Stimulated activated CD8-positive, alpha-beta memory T cell treated with anti-CD3 and anti-CD28 coated beads, Interleukin-12 subunit alpha, Interleukin-12 subunit beta, amount 100 ng/mL, for 4 hours (primary cell): ENCODE measurements around the gene TENT4B.
A peak's percentile ranks its signal among the peaks of the same experiment; 100 is the strongest.
"Not testable (repeated sequence)": the region's sequence is repeated elsewhere in the genome, so short reads cannot be mapped to it uniquely, and the experiment has no call there.

Source experiments
- DNase-seq: peaks from one replicate; pipeline ENCODE4 v3.0.0-alpha.2; 2020; ENCODE audit warnings: low read depth

Gene TENT4B

DNA sequence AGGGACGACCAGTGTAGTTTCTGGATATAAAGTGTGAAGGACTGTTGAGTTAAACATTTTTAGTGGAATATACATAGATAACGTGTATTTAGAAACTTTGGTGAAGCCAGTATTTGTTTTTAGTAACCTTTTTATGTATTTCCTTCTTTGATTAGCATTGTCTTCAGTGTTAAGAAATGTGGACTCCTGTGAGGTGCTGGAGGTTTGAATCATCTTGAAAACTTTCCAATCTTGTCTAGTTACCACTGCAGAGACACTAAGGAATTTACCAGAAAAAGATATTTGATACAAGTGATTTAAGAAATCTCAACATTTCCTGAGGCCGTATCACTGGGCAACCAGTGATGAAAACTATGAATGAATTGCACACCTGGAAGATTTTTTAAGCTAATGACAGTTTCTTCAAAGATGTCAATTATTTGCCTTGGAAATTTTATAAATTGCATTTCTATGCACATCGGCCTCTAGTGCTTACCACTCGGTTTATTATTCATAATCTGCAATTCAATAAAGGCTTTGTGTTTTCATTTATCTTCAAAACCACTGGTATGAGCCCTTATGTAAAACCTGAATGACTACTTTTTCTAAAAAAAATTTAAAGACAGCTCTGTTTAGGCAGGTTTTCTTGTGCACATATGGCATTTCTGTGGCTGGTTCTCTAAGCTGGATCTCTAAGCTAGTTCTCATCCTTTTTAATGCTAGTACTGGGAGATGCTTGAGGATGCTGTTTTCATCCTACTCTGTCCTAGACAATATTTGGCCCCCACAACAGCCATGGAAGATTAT lies 81.9 kb downstream of the TENT4B start:
- no peak for DNase-seq

DNA sequence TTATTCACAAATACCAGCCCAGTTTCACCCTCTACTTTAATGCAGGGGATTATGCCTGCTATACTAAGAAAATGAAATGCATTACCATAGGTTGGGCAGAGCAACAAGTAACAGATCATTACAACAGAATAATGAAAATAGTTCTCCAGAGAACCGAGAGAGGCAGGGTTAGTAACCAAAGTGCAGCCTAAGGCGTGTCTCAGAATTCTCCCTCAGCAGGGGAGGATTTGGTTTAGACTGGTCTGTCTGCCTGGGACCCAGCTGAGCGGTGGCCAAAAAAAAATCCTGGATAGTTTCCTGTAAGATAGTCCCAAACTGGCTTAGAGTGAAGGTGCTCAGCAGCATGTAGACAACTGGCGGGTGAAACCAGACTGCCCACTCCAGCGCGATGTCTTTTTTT lies 82.5 kb downstream of the TENT4B start:
- DNase-seq: no peak

DNA sequence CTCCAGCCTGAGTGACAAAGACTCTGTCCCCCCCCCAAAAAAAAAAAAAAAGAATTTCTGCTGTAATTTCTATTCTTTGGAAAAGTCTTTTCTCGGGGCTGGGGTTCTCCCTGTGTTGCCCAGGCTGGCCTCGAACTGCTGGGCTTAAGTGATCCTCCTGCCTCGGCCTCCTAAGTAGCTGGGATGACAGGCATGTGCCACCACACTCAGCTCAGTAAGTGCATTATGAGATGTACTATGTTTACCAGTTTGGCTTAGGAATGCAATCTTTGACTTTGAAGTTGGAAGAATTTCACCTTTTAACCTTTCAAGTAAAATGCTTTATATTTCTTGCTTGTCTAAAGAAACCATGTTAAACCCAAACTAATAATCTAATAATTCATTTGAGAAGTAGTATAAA lies 85.2 kb downstream of the TENT4B start:
- no peak for DNase-seq

DNA sequence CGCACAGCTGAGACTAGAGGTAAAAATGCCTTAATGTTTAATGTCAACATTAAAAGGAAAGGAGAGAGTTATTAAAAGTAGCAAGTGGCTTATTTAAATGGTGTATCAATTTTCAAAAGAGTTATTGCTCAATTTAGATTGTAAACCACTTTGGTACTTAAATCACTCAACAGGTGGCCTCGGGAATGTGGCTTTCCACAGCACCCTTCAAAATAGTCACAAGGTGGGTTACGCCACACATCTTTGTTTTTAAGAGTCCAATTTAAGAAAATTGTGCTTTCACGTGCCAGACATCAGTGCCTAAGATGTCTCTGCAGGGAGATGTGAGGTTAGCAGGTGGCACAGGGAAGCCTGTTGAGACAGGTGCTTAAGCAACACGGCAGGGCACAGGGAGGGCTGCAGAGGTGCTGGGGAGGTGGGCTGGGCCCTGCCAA lies 85.8 kb downstream of the TENT4B start:
- no peak for DNase-seq

DNA sequence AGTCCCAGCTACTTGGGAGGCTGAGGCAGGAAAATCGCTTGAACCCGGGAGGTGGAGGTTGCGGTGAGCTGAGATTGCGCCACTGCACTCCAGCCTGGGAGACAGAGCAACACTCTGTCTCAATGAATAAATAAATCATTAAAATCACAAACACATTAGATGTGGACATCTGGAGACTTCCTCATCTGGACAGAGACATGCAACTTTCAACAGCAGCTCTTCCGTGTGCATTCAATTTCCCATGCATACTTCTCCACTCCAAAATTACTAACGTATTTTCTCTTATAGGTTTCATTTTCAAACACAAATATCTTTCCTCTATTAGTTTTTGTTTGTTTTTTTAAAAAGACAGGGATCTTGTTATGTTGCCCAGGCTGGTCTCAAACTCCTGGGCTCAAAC lies 89.9 kb downstream of the TENT4B start:
- DNase-seq: not testable (repeated sequence)

DNA sequence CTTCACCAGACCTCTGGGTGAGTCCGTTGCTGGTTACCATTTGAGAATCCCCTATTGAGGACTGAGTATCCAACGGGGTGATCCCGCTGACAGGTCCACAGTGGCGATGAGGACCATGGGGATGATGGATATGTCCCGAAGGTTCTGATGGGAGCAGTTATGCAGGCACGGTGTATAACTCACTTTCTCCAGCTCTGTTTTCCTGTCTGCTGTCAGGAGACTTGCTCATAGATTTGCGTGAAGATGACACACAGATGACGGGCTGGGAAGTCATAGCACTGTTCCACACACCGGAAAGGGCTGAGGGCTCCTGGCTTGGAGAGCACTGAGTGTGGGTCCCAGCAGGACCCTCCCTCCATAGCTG lies 91.0 kb downstream of the TENT4B start:
- DNase-seq: no peak

DNA sequence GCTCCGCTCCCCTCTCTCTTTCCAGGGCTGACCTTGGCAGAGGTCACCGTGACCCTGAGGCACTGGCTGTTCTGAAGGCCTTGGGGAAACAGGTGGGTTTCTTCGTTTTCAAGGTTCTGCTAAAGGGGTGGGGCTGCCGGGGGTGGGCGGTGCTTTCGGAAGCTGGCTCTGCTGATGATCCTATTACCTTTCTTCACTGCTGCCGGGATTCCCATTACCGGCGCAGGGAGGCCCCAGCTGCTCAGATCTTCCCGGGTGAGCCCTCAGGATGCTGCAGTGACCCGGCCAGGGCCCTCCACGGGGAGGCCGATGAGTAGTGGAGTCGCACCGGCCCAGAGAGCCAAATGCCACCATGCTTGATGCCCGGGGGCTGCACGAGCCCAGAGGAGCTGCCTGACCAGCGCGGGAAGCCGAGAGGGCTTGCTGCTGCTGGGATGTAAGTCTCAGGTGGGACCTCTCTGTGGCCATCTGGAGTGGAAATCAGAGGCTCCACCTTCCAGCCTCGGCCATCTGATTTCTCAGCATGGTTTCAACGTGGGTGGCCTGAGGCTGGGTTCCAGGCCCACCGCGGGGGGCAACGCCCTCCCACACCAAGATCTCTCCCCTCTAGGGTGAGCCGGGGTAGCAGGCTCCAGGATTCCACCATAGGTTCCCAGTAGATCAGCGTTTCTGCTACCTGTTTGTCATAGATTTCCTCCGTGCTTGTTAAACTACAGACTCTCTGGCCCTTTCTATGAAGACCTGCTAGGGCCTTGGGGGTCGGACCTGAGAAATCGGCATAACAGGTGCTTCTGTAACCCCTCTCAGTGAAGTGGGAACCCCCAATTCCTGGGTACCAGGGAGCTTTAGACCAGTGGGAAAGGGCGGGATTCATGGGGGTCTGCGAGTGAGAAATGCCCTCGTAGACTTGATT lies 91.7 kb downstream of the TENT4B start:
- no peak for DNase-seq

DNA sequence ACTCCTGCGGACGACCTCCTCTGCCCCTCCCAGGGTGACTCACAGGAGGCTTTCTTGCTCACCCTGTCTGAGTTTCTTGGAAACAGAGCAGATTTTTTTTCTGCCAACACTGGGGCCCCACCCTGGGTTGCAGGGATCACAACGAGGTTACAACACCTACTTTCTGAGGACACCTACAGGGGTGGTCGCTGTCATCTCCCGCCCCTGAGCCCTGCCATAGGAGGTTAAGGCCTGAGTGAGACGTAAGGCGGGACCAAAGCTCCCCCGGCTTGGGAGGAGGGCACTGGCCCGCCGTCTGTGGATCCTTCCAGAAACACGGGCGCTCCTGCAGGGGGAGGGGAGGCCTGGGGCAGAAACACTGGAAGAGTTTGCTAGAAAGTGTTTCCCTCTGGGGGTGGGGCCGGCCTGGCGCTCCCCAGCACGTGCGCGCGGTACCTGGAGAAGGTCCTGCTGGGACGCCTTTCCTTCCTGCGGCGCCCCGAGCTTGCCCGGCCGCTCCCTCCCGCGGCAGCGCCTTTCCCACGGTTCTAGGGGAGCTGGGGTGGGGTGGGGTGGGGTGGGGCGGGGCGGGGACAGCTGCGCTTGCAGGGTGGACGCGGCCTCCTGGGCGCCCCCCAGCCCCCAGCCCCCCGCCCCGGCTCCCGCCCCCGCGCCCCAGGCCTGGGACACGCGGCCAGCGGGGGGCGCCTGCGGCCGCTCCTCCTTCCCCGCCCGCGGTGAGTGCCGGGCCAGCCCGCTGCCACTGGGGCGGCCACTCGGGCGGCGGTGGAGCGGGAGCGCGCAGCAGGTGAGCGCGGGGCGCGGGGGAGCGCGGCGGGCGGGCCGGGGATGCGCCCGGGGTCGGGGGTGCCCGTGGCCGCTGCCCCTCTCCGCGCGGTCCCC lies 92.6 kb downstream of the TENT4B start:
- peak; percentile 37 for DNase-seq

DNA sequence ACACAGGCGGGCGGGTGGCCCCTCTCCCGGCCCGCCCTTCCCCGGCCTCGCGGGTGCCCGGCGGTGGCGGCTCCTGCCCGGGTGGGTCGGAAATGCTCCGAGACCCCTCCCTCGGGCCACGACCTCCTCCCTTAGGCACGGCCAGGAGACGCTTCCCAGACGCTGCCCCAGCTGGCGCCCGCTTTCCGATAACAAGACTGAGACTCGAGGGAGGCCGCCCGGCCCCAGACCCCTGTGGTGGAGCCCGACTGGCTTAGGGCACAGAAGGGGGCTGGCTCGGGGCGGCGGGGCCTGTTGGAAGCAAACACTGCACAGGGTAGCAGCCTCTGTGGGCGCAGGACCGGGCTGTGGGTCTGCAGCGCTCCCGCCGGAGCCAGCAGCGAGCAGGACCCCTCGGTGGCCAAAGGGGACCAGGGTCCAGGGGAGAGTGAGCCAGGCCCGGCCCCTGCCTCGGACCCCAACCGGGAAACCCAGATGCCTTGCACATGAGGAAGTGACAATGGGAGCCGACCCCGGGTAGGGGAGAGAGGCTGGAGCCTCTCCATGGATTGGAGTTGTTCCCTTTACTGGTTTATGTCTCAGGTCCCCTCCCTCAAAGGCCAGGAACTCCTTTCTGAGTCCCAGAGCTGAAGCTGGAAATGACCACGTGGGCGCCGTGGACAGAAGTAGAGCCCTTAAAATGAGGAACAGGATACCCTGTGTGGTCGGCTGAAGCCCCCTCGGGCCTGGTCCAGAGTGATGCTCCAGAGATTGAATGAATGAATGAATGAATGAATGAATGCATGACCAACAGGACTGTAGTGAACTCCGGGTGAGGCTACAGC lies 93.4 kb downstream of the TENT4B start:
- no peak for DNase-seq

DNA sequence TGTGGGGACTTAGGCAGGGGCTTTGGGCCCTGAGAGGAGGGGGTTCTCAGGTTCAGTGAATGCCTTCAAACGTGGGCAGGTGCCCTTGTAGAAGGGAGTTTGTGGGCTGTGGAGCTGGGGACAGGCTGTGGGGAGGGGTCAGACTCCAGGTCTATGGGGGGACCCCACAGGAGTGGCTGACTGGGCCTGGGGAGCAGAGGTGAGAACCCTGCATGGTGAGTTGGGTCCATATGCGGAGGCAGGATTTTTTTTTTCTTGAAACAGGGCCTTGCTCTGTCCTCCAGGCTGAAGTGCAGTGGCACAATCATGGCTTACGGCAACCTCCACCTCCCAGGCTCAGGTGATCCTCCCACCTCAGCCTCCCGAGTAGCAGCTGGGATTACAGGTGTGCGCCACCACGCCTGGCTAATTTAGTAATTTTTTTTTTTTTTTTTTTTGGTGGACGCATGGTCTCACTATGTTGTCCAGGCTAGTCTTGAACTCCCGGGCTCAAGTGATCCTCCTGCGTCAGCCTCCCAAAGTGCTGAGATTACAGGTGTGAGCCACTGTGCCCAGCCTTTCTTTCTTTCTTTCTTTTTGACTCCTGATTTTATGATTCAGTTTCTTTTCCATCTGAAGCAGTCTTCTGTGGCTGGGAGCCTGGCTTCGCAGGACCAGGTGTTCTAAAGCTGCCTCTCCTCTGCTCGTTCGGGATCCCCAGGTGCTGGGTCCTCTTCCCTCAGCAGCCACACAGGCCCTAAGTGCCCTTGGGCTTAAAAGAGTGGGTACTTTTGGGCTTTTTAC lies 94.2 kb downstream of the TENT4B start:
- no peak for DNase-seq

DNA sequence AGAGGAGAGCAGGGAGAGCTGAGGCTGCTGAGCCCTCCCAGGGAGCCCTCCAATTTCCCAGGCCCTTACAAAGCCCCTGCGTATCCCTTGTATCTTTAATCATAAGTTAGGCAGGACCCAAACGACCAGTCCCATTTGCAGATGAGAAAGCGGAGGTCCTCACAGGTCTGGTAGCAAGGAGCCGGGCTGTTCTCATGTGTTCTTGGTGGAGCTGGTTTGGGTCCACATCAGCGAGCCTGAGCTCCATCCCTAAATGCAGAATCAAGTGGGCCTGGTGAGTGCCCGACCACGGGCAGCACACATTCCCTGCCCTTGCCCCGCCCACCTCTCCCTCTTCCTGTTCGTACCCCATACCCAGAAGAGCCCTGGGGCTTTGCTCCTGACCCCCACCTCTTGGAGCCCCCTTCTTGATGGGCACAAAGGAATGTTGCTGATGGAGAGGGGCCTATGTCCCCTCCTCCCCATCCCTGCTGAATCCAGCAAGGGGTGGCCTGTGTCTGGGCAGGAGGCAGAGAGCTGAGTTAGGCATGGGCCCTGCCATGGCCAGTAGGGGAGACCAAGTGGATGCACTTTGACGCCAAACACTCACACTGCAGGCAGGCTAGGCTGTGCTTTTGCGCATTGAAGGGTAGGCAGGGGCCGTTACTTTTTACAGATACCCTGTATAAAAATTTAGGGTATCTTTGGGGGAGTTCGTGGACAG lies 95.0 kb downstream of the TENT4B start:
- no peak for DNase-seq

DNA sequence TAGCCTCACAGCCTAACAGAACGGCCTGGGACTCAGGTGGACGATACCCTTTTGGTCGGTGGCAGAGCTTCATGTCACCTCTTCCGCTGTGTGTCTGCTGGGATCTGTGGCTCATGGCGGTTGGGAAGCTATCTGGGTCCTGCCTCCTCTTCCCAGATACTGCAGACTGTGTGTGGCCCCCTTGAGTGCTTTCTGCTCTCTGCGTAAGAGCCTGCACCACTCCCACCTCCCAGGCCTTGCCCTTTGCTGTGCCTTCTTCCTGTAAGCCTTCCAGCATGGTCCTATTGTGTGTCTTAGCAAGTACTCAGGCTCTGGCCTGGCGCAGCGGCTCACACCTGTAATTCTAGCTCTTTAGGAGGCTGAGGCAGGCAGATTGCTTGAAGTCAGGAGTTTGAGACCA lies 95.7 kb downstream of the TENT4B start:
- no peak for DNase-seq

DNA sequence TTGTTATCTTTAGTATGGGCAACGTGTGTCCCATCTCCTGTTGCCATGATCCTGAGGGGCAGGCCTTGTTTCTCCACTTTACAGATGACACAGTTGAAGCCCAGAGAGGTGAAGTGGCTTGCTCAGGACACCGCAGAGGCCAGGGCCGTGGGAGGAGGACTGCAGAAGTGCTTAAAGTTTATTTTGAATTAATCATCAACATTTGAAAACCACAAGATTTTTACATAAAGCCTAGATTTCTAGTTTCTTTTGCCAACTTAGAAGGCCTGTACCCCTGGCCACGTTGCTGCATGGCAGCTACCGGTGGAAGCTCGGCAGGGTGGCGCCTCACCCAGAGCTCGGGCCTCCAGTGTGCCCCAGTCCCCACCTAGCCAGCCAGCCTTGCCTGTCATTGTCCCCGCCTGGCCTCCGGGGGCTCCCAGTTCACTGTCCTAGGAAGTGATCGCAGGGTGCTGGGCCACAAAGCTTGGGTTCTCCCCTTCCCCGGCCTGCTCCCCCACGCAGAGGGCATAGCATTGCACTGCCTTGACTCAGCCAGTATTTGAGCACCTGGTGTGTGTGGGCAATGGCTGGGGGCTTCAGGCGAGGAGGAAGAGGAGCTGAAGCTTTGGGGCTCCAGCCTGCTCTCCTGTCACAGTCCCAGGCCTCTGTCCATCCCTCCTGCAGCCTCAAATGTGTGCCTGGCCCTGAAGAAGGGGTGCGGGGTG lies 98.4 kb downstream of the TENT4B start:
- no peak for DNase-seq

DNA sequence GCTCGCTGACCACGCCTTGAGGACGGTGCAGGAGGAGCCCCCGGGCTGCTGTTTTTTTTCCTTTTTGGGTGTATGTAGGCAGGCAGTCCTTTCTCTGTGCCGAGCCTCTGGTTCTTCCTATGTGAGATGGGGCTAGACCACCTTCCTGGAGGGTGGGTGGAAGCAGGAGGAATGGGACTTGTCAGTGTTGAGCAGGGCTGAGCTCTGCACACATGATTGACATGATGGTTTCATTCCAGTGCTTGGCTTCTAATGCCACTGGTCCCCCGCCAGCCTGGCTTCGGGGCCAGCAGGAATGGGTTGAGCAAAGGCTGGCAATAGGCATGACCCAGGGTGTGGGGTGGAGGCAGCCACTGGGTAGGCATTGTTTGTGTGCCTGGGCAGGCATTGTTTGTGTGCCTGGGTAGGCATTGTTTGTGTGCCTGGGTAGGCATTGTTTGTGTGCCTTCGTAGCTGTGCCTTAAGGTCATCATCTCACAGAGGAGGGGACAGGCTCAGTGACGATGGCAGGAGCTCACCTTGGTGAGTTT lies 99.0 kb downstream of the TENT4B start:
- no peak for DNase-seq

DNA sequence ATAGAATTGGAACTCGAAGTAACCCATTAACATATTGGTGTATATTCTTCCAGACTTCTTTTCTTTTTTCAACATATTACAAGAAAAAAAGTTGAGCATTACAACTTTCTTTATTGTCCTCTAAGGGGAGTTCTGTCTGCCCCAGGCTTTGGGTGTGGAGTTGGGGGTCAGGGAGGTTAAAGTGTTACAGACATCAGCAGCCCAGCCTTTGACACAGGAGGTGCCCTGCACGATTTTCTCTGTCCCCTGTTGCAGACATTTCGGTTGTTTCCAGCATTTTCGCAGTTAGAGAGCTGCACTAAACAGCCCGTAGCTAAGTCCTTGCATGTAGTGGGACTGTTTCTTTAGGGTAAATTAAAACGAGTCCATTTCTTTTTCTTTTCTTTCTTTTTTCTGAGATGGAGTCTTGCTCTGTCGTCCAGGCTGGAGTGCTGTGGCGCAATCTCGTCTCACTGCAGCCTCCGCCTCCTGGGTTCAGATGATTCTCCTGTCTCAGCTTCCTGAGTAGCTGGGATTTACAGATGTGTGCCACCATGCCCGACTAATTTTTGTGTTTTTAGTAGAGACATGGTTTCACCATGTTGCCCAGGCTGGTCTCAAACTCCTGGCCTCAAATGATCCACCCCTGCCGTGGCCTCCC lies 99.9 kb downstream of the TENT4B start:
- no peak for DNase-seq

DNA sequence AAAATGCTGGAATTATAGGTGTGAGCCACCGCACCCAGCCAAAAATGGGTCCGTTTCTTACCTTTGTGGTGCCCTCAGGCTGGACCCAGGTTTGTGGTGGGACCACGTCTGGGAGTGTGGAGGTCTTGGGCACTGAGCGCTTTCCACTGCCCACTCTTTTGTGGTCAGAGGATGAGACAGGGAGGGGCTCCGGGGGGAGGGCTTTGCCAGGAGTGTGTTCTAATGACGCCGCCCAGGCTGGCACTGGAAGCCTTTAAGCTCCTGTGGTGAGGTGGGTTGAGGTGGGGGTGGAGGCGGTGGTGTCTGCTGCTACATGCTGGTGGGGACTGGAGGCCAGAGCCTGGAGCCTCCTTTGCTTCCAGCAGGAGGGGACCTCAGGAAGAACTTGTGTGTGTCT lies 100.4 kb downstream of the TENT4B start:
- no peak for DNase-seq

DNA sequence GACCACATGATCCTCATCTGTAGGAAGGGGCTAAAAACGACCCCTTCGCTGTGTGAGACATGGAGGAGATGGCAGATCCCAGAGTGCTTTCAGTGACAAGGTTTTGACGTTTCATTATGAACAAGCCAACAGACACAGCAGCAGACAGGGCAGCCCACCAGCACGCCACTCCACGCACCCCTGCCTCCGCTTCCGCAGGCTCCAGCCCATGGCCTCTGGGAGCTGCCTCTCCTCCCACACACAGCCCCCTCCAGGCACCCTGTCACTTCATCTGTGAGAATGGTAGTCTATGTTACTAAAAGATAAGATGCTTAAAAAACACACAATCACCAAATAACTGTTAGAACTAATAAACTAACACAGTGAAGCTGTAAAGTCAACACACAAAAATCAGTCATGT lies 101.0 kb downstream of the TENT4B start:
- DNase-seq: no peak

DNA sequence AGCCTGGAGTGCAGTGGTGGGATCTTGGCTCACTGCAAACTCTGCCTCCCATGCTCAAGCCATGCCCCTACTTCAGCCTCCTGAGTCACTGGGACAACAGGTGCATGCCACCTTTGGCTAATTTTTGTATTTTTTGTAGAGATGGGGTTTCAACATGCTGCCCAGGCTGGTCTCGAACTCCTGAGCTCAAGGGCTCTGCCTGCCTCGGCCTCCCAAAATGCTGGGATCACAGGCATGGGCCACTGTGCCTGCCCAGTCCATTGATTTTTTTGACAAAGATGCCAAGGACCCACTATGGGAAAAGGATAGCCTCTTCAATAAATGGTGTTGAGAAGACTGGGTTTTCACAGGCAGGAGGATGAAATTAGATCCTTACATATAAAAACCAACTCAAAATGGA lies 102.4 kb downstream of the TENT4B start:
- no peak for DNase-seq

DNA sequence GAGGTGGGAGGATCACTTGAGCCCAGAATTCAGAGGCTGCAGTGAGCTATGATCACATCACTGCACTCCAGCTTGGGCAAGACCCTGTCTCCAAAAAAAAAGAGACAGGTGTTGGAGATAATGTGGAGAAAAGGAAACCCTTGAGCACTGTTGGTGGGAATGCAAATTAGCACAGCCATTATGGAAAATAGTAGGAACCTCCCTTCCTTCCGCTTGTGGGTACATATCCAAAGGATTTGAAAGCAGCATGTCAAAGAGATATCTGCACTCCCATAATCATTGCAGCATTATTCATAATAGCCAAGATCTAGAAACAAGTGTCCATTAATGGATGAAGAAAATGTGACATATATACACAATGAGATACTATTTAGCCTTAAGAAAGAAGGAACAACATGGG lies 103.5 kb downstream of the TENT4B start:
- DNase-seq: no peak
